Breast epithelium (tissue), 4 donors: ENCODE results near the gene CALU. TPM values are rescaled to one million over a fixed set of nuclear protein-coding genes. Genes with fewer than 3 reads are reported as not detected.

Experiments used
- DNase-seq, 2 donors: peaks; one replicate each; pipeline ENCODE4 v3.0.0-alpha.2; 2019; ENCODE audit warnings: low spot score in 2 of 2
- H3K27ac ChIP-seq, 2 donors: fragments of 200-600 bp; sonication (generic) in 1 of 2; one replicate each; pipeline ENCODE4 v1.5.1; 2016 to 2019; ENCODE audit warnings: mild to moderate bottlenecking in 1 of 2
- H3K27me3 ChIP-seq, 2 donors: fragments of 200-600 bp; sonication (generic) in 1 of 2; one replicate each; pipeline versions ENCODE4 v1.5.1 to v1.6.0; 2017 to 2019; ENCODE audit warnings: control low read depth in 1 of 2, mild to moderate bottlenecking in 1 of 2
- H3K36me3 ChIP-seq: fragments of 200-600 bp; one replicate; pipeline ENCODE4 v1.5.1; 2019
- H3K4me1 ChIP-seq, 2 donors: fragments of 200-600 bp; sonication (generic); one replicate each; pipeline ENCODE4 v1.5.1; 2016 to 2019; ENCODE audit warnings: control low read depth in 1 of 2
- H3K4me3 ChIP-seq, 3 donors: fragments of 200-600 bp; sonication (generic); 1 replicate in 2 of 3; 2 replicates in 1 of 3; pipeline ENCODE4 v1.5.1; 2016 to 2019; ENCODE audit warnings: mild to moderate bottlenecking in 3 of 3, moderate library complexity in 2 of 3
- H3K9me3 ChIP-seq, 2 donors: fragments of 200-600 bp; sonication (generic) in 1 of 2; one replicate each; pipeline ENCODE4 v1.5.1; 2016 to 2019; ENCODE audit warnings: control low read depth in 1 of 2
- CTCF ChIP-seq, 3 donors: fragments of 450-650 bp; IDR thresholded peaks; one replicate each; pipeline ENCODE4 v1.5.1; 2016 to 2017; ENCODE audit warnings: antibody characterized with exemption in 3 of 3, mild to moderate bottlenecking in 3 of 3, moderate library complexity in 3 of 3
- POLR2A ChIP-seq: fragments of 450-650 bp; IDR thresholded peaks from one replicate; pipeline ENCODE4 v1.6.1; 2016; ENCODE audit warnings: antibody characterized with exemption, mild to moderate bottlenecking, moderate library complexity
- POLR2AphosphoS5 ChIP-seq, 3 donors: sonication (generic); formaldehyde crosslinking; IDR thresholded peaks; one replicate each; pipeline ENCODE4 v1.6.1; 2017; ENCODE audit warnings: antibody characterized with exemption in 3 of 3
- intact Hi-C: fragments of 100-400 bp; cut with DNase I; formaldehyde crosslinking; loops from one replicate; pipeline ENCODE4 v1.15.1; 2023; ENCODE audit warnings: low total_unique reads
- total RNA-seq, 3 donors: library from RNA; depleted of rRNA; stranded (reverse); fragments of >200 nt; gene quantifications; one replicate each; pipeline ENCODE4 v1.1.0, GENCODE V29; 2016

Gene CALU
- total RNA-seq, 3 donors from 2014 or later: 79.3 to 124 (median 104) TPM

DNA sequence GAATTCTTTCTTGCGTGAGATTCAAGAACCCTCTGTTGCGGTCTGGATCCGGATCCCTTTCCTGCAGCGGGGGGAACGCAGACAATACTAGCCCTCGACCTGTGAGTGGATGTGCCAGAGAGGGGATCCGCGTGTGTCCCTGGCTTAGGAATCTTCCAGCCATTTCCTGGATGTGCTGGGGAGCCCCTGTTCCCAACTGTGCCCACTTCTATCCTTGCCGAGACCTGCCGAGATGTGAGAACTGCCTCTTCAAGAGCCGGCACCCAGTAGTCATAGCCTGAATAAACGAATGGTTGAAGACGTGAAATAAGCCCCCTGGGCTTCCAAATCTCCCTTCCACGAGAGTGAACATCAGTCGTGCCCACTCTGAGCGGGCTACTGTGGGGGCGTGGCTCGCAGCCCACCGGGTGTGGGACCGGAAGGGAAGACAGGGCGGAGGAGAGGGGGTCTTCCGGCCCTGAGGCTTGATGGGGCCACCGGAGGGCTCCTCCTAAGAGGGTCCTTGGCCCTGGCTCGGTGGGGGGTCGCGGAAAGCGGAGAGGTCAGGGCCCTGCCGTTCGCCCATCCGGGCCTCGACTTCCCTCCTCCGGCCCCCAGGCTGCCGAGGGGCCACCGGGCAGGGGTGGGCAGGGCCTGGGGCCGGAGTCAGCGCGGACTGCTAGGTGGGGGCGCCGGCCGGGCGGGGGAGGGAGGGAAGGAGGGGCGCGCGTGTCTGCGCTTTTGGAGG lies 51.3 kb downstream of the CALU start:
- no peaks in the 10 kb centered on the region for H3K9me3 ChIP-seq
- TF ChIP-seq POLR2A: no peak
- no peaks in the 10 kb centered on the region for H3K27me3 ChIP-seq
- intact Hi-C loops: no loop called here
- peak overlapping the region; percentile 16 to 58 for H3K27ac ChIP-seq
- no peak for DNase-seq
- H3K4me3 ChIP-seq: peak overlapping the region; percentile 63 to 89 (median 88)
- H3K4me1 ChIP-seq: no peaks in the 10 kb centered on the region
- no peaks in the 10 kb centered on the region for H3K36me3 ChIP-seq

DNA sequence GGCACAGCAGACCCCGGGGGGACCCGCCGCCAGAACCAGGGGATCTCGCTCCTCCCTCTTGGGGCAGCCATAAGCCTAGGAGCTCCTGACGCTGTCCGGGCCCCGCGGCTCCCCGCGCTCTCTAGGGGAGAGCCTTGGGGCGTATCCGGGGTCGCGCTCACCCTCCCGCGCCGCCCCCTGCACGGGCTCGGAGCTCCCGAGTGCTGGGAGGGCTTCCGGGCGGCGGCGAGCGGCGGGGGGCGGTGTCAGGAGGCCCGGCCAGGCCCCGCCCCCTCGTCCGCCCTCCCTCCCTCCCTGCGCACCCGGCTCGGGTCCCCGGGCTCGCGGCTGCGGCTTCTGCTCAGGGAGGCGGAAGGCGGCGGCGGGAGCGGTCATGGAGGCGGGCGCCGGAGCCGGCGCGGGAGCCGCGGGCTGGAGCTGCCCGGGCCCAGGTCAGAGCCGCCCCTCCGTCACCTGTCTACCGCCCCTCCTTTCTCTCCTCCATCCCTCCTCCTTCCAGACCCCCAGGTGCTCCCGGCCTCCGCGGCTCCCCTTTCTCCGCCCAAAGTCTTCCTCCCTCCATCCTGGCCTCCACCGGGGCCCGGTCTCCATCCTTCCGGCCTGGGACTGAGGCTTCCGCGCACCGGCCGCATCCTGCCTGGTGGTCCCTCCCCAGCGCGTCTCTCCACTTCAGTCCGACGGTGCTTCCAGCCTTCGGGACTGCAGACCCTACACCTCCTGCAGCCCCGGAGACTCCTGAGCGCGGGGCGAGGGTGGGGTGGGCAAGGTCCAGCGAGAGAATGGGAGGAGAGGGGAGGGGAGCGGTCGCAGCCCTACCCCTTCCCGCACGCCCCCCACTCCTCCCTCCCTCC lies 52.2 kb downstream of the CALU start, which contains the start of gene CCDC136:
Gene CCDC136 (plus strand): TSS at position 848 of the 851 bp plus-strand sequence. CDS start 444 bp downstream, outside the sequence.
- intact Hi-C loops: no loop called here
- TF ChIP-seq CTCF (IDR thresholded peaks at IDR 0.05): no peak
- peak in 1 of 2 donors; percentile 31 for DNase-seq
- Histone ChIP-seq H3K9me3 (no peaks in the 10 kb centered on the region), H3K4me1 (no peaks in the 10 kb centered on the region), H3K27me3 (no peaks in the 10 kb centered on the region), H3K4me3 (peak within 1 kb of the TSS; percentile 63 to 89 (median 88)), H3K27ac (peak within 1 kb of the TSS; percentile 16 to 58), H3K36me3 (no peaks in the 10 kb centered on the region)

DNA sequence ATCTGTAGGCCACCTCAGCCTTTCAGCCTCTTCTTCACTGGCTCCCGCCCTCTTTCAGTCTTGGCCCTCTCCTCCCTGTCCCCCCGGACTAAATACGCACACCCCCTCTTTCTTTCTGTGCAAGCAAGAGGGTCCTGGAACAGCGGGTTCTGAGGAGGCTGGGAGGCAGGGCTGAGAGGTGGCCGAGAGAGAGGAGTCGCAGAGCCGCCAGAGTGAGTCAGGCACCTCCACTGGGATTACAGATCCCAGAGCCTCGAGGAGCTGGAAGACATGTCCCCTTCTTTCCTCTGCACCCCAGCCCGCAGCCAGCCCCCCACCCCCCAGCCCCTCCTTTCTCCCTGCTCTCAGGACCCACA lies 52.8 kb downstream of the CALU start:
- Histone ChIP-seq H3K9me3 (no peaks in the 10 kb centered on the region), H3K27ac (no peak overlapping the region), H3K4me1 (no peaks in the 10 kb centered on the region), H3K4me3 (peak overlapping the region; percentile 63 to 89 (median 88)), H3K27me3 (no peaks in the 10 kb centered on the region), H3K36me3 (no peaks in the 10 kb centered on the region)
- no peak for DNase-seq
- intact Hi-C loops: no loop called here
- TF ChIP-seq POLR2A (no peak), POLR2AphosphoS5 (IDR thresholded peaks at IDR 0.05) (no peak), CTCF (IDR thresholded peaks at IDR 0.05) (no peak)

GRCh38 chr7:128792471-128793180 lies 53.5 kb downstream of the CALU start:
- DNase-seq: no peak
- H3K27ac ChIP-seq: no peak overlapping the region
- intact Hi-C loops: no loop called here

More at GRCh38 chr7:128792471-128793180, 53.5 kb downstream of the CALU start:
- TF ChIP-seq CTCF (IDR thresholded peaks at IDR 0.05): no peak
- no peak for TF ChIP-seq POLR2AphosphoS5 (IDR thresholded peaks at IDR 0.05)
- no peak for TF ChIP-seq POLR2A
- Histone ChIP-seq H3K4me1 (no peaks in the 10 kb centered on the region), H3K36me3 (no peaks in the 10 kb centered on the region), H3K4me3 (peak overlapping the region in 2 of 3 donors; percentile 88 to 89), H3K9me3 (no peaks in the 10 kb centered on the region), H3K27me3 (no peaks in the 10 kb centered on the region)
